Left lung (tissue), 10 donors: ENCODE results near the gene HILPDA. TPM values are rescaled to one million over a fixed set of nuclear protein-coding genes. Genes with fewer than 3 reads are reported as not detected.

Source experiments
- ATAC-seq: fragments of 200-7000 bp; cut with Tn5 transposase; one replicate; pipeline ENCODE4 v1.9.1; 2020; ENCODE audit warnings: moderate library complexity
- DNase-seq, 4 donors: peaks; one replicate each; pipeline ENCODE4 v3.0.0-alpha.2; 2013 to 2020
- H3K27ac ChIP-seq, 2 donors: fragments of 200-600 bp; sonication (generic) in 1 of 2; one replicate each; pipeline versions ENCODE4 v1.5.0 to v1.8.0; 2020 to 2021
- H3K27me3 ChIP-seq, 2 donors: fragments of 200-600 bp; sonication (generic) in 1 of 2; one replicate each; pipeline versions ENCODE4 v1.5.0 to v1.8.0; 2020 to 2021
- H3K36me3 ChIP-seq, 2 donors: fragments of 200-600 bp; sonication (generic) in 1 of 2; one replicate each; pipeline versions ENCODE4 v1.5.0 to v1.8.0; 2020 to 2021
- H3K4me1 ChIP-seq, 2 donors: fragments of 200-600 bp; one replicate each; pipeline ENCODE4 v1.8.0; 2021
- H3K4me3 ChIP-seq, 2 donors: fragments of 200-600 bp; sonication (generic) in 1 of 2; one replicate each; pipeline versions ENCODE4 v1.5.0 to v1.8.0; 2020 to 2021; ENCODE audit warnings: mild to moderate bottlenecking in 1 of 2
- H3K9me3 ChIP-seq, 2 donors: fragments of 200-600 bp; sonication (generic) in 1 of 2; one replicate each; pipeline versions ENCODE4 v1.5.0 to v1.8.0; 2020 to 2021
- CTCF ChIP-seq, 2 donors: fragments of 200-600 bp; sonication (generic) in 1 of 2; IDR thresholded peaks; one replicate each; pipeline versions ENCODE4 v1.5.0 to v1.8.0; 2021; ENCODE audit warnings: antibody characterized with exemption in 2 of 2
- intact Hi-C, 2 donors: fragments of 100-400 bp; cut with DNase I; formaldehyde crosslinking; loops; one replicate each; pipeline versions ENCODE4 v1.11.2 to v1.14.2; 2022
- polyA plus RNA-seq, 6 donors: library from polyadenylated mRNA; unstranded; fragments of 120-200 nt; gene quantifications; one replicate each; pipeline ENCODE4 v1.2.1, GENCODE V29; 2013; ENCODE audit not compliant: insufficient read length in 6 of 6
- total RNA-seq, 2 donors: library from RNA; stranded (reverse); fragmentation: NEBNext Ultra II Directional; extraction: Animal tissue kit (Norgen Biotek cat#: 25700); gene quantifications; one replicate each; pipeline ENCODE4 v1.2.1, GENCODE V29; 2021
- donor health status: DM: no; HTN: yes; CAD: no.
- donor health status: DM: no; HTN: no; CAD: no.

HILPDA gene
- total and polyA plus RNA-seq, 8 donors: 10.2 to 39.1 (median 33.3) TPM

GRCh38 chr7:128430207-128430606 lies 25.5 kb upstream of the HILPDA start:
- no peaks in the 10 kb centered on the region for H3K36me3 ChIP-seq
- no peak for DNase-seq
- ATAC-seq: no peak
- TF ChIP-seq CTCF (IDR thresholded peaks at IDR 0.05): no peak
- no peaks in the 10 kb centered on the region for H3K4me1 ChIP-seq
- H3K27me3 ChIP-seq: no peaks in the 10 kb centered on the region
- intact Hi-C loops: no loop called here
- no peak overlapping the region for H3K4me3 ChIP-seq
- no peak overlapping the region for H3K27ac ChIP-seq
- no peaks in the 10 kb centered on the region for H3K9me3 ChIP-seq

GRCh38 chr7:128431221-128431620 lies 24.5 kb upstream of the HILPDA start:
- no peaks in the 10 kb centered on the region for H3K4me1 ChIP-seq
- TF ChIP-seq CTCF (IDR thresholded peaks at IDR 0.05): no peak
- no peaks in the 10 kb centered on the region for H3K27me3 ChIP-seq
- intact Hi-C loops: no loop called here
- no peak for ATAC-seq
- H3K9me3 ChIP-seq: no peaks in the 10 kb centered on the region
- no peaks in the 10 kb centered on the region for H3K36me3 ChIP-seq
- no peak overlapping the region for H3K27ac ChIP-seq
- peak in 1 of 4 donors; percentile 78 for DNase-seq
- no peak overlapping the region for H3K4me3 ChIP-seq

- DNase-seq: no peak
- Histone ChIP-seq H3K27ac (no peak overlapping the region), H3K4me3 (no peak overlapping the region), H3K4me1 (no peaks in the 10 kb centered on the region), H3K9me3 (no peaks in the 10 kb centered on the region), H3K36me3 (no peaks in the 10 kb centered on the region), H3K27me3 (no peaks in the 10 kb centered on the region)
- ATAC-seq: no peak
- intact Hi-C loops: no loop called here
- no peak for TF ChIP-seq CTCF (IDR thresholded peaks at IDR 0.05)
Observed at GRCh38 chr7:128431754-128432153, 23.9 kb upstream of the HILPDA start.

- intact Hi-C loops: no loop called here
- H3K4me3 ChIP-seq: no peak overlapping the region
- DNase-seq (no peak), ATAC-seq (peak; percentile 48)
- no peaks in the 10 kb centered on the region for H3K9me3 ChIP-seq
- TF ChIP-seq CTCF (IDR thresholded peaks at IDR 0.05): no peak
- H3K27ac ChIP-seq: no peak overlapping the region
- H3K4me1 ChIP-seq: peaks cover 0 to 7% of the 10 kb centered on the region in 2 donors
- no peaks in the 10 kb centered on the region for H3K27me3 ChIP-seq
- no peaks in the 10 kb centered on the region for H3K36me3 ChIP-seq
Observed at GRCh38 chr7:128434413-128435326, 21.0 kb upstream of the HILPDA start.

GRCh38 chr7:128435327-128435686 lies 20.4 kb upstream of the HILPDA start:
- Histone ChIP-seq H3K9me3 (no peaks in the 10 kb centered on the region), H3K27me3 (no peaks in the 10 kb centered on the region), H3K27ac (no peak overlapping the region), H3K36me3 (no peaks in the 10 kb centered on the region), H3K4me3 (no peak overlapping the region), H3K4me1 (peaks cover 0 to 7% of the 10 kb centered on the region in 2 donors)
- no peak for TF ChIP-seq CTCF (IDR thresholded peaks at IDR 0.05)
- intact Hi-C loops: no loop called here
- ATAC-seq: peak; percentile 47
- DNase-seq: peak in 1 of 4 donors; percentile 27
